ENCODE data around the gene TNNI3K.

TNNI3K gene

GRCh38 chr1:74583397-74583796, 348.2 kb downstream of the TNNI3K start:
- DNase-seq: no peak

GRCh38 chr1:74584185-74584584, 349.0 kb downstream of the TNNI3K start:
- DNase-seq: no peak

GRCh38 chr1:74586253-74586897, 351.2 kb downstream of the TNNI3K start:
- DNase-seq: no peak

- no peak for DNase-seq
Measured at GRCh38 chr1:74587888-74588287, 352.7 kb downstream of the TNNI3K start.

- no peak for DNase-seq
Measured at GRCh38 chr1:74590288-74590687, 355.1 kb downstream of the TNNI3K start.

GRCh38 chr1:74591949-74592348, 356.8 kb downstream of the TNNI3K start:
- DNase-seq: no peak

- DNase-seq: no peak
Measured at GRCh38 chr1:74592580-74593355, 357.6 kb downstream of the TNNI3K start.
